Neuronal stem cell (in vitro differentiated cells): Measurements from ENCODE around the gene HMOX2.

Experiments
- DNase-seq: peaks from one replicate; pipeline ENCODE4 v3.0.0-alpha.2; 2013; ENCODE audit warnings: low spot score
- H2AFZ ChIP-seq: one replicate; pipeline ENCODE4 v1.6.1; 2013; ENCODE audit warnings: mild to moderate bottlenecking, low read length, inconsistent platforms
- H2AK5ac ChIP-seq: 2 replicates; pipeline ENCODE4 v1.6.1; 2013; ENCODE audit warnings: low read depth, mild to moderate bottlenecking, inconsistent platforms, low read length, moderate library complexity, mixed read lengths
- H2BK120ac ChIP-seq: 2 replicates; pipeline ENCODE4 v1.6.1; 2013; ENCODE audit warnings: low read depth, mild to moderate bottlenecking, inconsistent platforms, low read length, moderate library complexity, mixed read lengths
- H2BK12ac ChIP-seq: one replicate; pipeline ENCODE4 v1.6.1; 2013; ENCODE audit warnings: low read length, inconsistent platforms
- H2BK15ac ChIP-seq: 2 replicates; pipeline ENCODE4 v1.6.1; 2013; ENCODE audit warnings: mild to moderate bottlenecking, low read length, inconsistent platforms, mixed read lengths
- H2BK5ac ChIP-seq: one replicate; pipeline ENCODE4 v1.6.1; 2013; ENCODE audit warnings: inconsistent platforms, mild to moderate bottlenecking, low read length, moderate library complexity
- H3K14ac ChIP-seq: one replicate; pipeline ENCODE4 v1.6.1; 2013; ENCODE audit warnings: low read length, inconsistent platforms
- H3K18ac ChIP-seq: 2 replicates; pipeline ENCODE4 v1.6.1; 2013; ENCODE audit warnings: low read length, inconsistent platforms
- H3K23ac ChIP-seq: 2 replicates; pipeline ENCODE4 v1.6.1; 2013; ENCODE audit warnings: low read depth, mild to moderate bottlenecking, mixed read lengths, low read length, inconsistent platforms; ENCODE audit not compliant: poor library complexity
- H3K27ac ChIP-seq: replicated peaks from 3 replicates; pipeline ENCODE4 v1.5.1; 2013; ENCODE audit warnings: low read length, inconsistent platforms
- H3K27me3 ChIP-seq, 3 experiments: 2 replicates each; pipeline ENCODE4 v1.6.1; 2013; ENCODE audit warnings: low read length in 3 of 3, mild to moderate bottlenecking in 2 of 3, inconsistent platforms in 1 of 3, low read depth in 1 of 3, mixed read lengths in 1 of 3, moderate library complexity in 1 of 3; ENCODE audit not compliant: control insufficient read depth in 3 of 3, insufficient read depth in 3 of 3
- H3K36me3 ChIP-seq, 2 donors: replicated peaks in 1 of 2; 2 replicates each; pipeline ENCODE4 v1.6.1; 2013; ENCODE audit warnings: low read length in 2 of 2; ENCODE audit not compliant: control insufficient read depth in 2 of 2, insufficient read depth in 2 of 2
- H3K4ac ChIP-seq: 2 replicates; pipeline ENCODE4 v1.6.1; 2013; ENCODE audit warnings: inconsistent platforms, mild to moderate bottlenecking, low read length, moderate library complexity
- H3K4me1 ChIP-seq, 2 donors: 1 replicate in 1 of 2; 2 replicates in 1 of 2; pipeline ENCODE4 v1.6.1; 2013; ENCODE audit warnings: low read length in 2 of 2, low read depth in 1 of 2; ENCODE audit not compliant: control insufficient read depth in 2 of 2, insufficient read depth in 1 of 2
- H3K4me2 ChIP-seq: one replicate; pipeline ENCODE4 v1.6.1; 2013; ENCODE audit warnings: mild to moderate bottlenecking, low read length, inconsistent platforms; ENCODE audit not compliant: insufficient read depth, poor library complexity, severe bottlenecking
- H3K4me3 ChIP-seq, 2 donors: 2 replicates each; pipeline ENCODE4 v1.5.1; 2013; ENCODE audit warnings: low read length in 2 of 2, mild to moderate bottlenecking in 2 of 2, inconsistent platforms in 1 of 2, moderate library complexity in 1 of 2
- H3K79me1 ChIP-seq: one replicate; pipeline ENCODE4 v1.6.1; 2013; ENCODE audit warnings: low read depth, mild to moderate bottlenecking, inconsistent platforms, low read length, moderate library complexity
- H3K9ac ChIP-seq: one replicate; pipeline ENCODE4 v1.6.1; 2013; ENCODE audit warnings: mild to moderate bottlenecking, low read depth, low read length, inconsistent platforms; ENCODE audit not compliant: poor library complexity
- H3K9me3 ChIP-seq, 2 donors: replicated peaks in 1 of 2; 2 replicates each; pipeline versions ENCODE3 to v1.6.1; 2013; ENCODE audit warnings: low read length in 2 of 2, mild to moderate bottlenecking in 2 of 2, inconsistent platforms in 1 of 2, low read depth in 1 of 2, mixed read lengths in 1 of 2, moderate library complexity in 1 of 2; ENCODE audit not compliant: control insufficient read depth in 2 of 2, insufficient read depth in 1 of 2
- H4K8ac ChIP-seq: one replicate; pipeline ENCODE4 v1.6.1; 2013; ENCODE audit warnings: low read depth, mild to moderate bottlenecking, inconsistent platforms, low read length, moderate library complexity
- H4K91ac ChIP-seq: one replicate; pipeline ENCODE4 v1.6.1; 2013; ENCODE audit warnings: low read length, low read depth, mild to moderate bottlenecking, inconsistent platforms; ENCODE audit not compliant: poor library complexity
- WGBS, 2 donors: extraction: QIAGEN DNeasy Blood & Tissue Kit; methylation state at CpG; one replicate each; pipeline ENCODE4 v1.1.7; 2013; ENCODE audit warnings: missing lambda C conversion rate in 2 of 2, mixed read lengths in 1 of 2; ENCODE audit not compliant: insufficient read length in 2 of 2, insufficient replicate concordance in 1 of 2; ENCODE audit errors: extremely low coverage in 2 of 2; 5-methylcytosine and 5-hydroxymethylcytosine counted together

Gene HMOX2

DNA sequence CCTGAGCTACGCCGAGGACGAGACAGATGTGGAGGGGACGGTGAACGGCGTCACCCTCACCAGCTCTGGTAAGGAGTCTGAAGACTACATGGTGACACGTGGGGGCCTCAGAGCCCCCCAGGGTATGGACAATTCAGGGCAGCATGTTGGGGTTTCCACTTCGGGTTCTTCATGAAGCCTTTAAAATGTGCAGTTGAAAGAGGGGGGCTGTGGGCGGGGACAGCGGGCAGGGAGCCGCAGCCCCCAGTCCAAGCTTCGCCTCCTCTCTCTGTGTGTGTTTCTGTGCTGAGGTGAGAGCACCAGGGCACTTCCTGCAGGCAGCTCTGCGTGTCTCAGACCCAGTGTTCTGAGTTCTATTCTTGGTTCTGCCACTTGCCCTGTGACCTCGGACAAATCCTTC is 25.8 kb upstream of the HMOX2 start:
- H2BK15ac ChIP-seq: no peak overlapping the region
- H3K4me3 ChIP-seq: no peak overlapping the region
- H3K79me1 ChIP-seq: peaks cover 3% of the 10 kb centered on the region
- no peak overlapping the region for H3K4ac ChIP-seq
- no peak for DNase-seq
- H2BK5ac ChIP-seq: no peak overlapping the region
- no peak overlapping the region for H3K9ac ChIP-seq
- H3K36me3 ChIP-seq: peaks cover 37 to 92% of the 10 kb centered on the region in 2 donors
- H3K27me3 ChIP-seq: no peaks in the 10 kb centered on the region
- H4K8ac ChIP-seq: no peak overlapping the region
- no peak overlapping the region for H2AFZ ChIP-seq
- no peak overlapping the region for H2BK120ac ChIP-seq
- H3K18ac ChIP-seq: no peak overlapping the region
- no peak overlapping the region for H3K4me2 ChIP-seq
- H3K14ac ChIP-seq: peak overlapping the region; percentile 8
- no CpG with 5 or more reads among the region's 14 CpGs for WGBS, 2 donors
- H3K4me1 ChIP-seq: peaks cover 0 to 2% of the 10 kb centered on the region in 2 donors
- no peak overlapping the region for H4K91ac ChIP-seq
- no peak overlapping the region for H3K23ac ChIP-seq
- no peak overlapping the region for H3K27ac ChIP-seq
- H3K9me3 ChIP-seq: no peaks in the 10 kb centered on the region
- H2BK12ac ChIP-seq: no peak overlapping the region
- no peak overlapping the region for H2AK5ac ChIP-seq

GRCh38 chr16:4450931-4451519 is 25.2 kb upstream of the HMOX2 start:
- no CpG with 5 or more reads among the region's 14 CpGs for WGBS, 2 donors
- Histone ChIP-seq H3K18ac (no peak overlapping the region), H3K79me1 (peaks cover 3% of the 10 kb centered on the region), H3K4me3 (no peak overlapping the region), H3K4ac (no peak overlapping the region), H3K9me3 (no peaks in the 10 kb centered on the region), H2BK120ac (no peak overlapping the region), H2AK5ac (no peak overlapping the region), H2BK5ac (no peak overlapping the region), H3K27ac (no peak overlapping the region), H4K91ac (no peak overlapping the region), H3K27me3 (no peaks in the 10 kb centered on the region), H3K36me3 (peaks cover 40 to 93% of the 10 kb centered on the region in 2 donors), H4K8ac (no peak overlapping the region), H3K4me2 (no peak overlapping the region), H3K4me1 (peaks cover 0 to 2% of the 10 kb centered on the region in 2 donors), H2BK12ac (no peak overlapping the region), H2AFZ (no peak overlapping the region), H3K9ac (no peak overlapping the region), H3K23ac (no peak overlapping the region), H3K14ac (peak overlapping the region; percentile 8), H2BK15ac (no peak overlapping the region)
- DNase-seq: no peak

DNA sequence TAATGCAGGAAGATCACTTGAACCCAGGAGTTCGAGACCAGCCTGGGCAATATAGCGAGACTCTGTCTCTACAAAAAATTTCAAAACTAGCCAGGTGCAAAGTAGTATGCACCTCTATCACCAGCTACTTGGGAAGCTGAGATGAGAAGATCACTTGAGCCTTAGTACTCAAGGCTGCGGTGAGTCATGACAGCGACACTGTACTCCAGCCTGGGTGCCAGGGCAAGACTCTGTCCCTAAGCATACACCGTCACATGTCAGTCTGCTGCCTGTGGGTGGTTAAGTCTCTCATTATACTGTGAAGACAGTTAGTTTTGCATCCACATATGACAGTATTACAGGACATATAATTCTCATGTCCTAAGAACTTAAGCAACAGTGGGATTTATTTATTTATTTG is 23.5 kb upstream of the HMOX2 start:
- H3K27ac ChIP-seq: no peak overlapping the region
- H3K4me1 ChIP-seq: peaks cover 0 to 2% of the 10 kb centered on the region in 2 donors
- WGBS, 2 donors: no CpG with 5 or more reads among the region's 5 CpGs
- H2AFZ ChIP-seq: no peak overlapping the region
- no peaks in the 10 kb centered on the region for H3K9me3 ChIP-seq
- no peak overlapping the region for H3K4me2 ChIP-seq
- no peak overlapping the region for H3K18ac ChIP-seq
- no peak overlapping the region for H3K9ac ChIP-seq
- no peak overlapping the region for H3K4ac ChIP-seq
- H3K27me3 ChIP-seq: no peaks in the 10 kb centered on the region
- H4K91ac ChIP-seq: no peak overlapping the region
- H3K14ac ChIP-seq: no peak overlapping the region
- no peak overlapping the region for H4K8ac ChIP-seq
- no peak overlapping the region for H2AK5ac ChIP-seq
- H2BK5ac ChIP-seq: no peak overlapping the region
- H3K79me1 ChIP-seq: peaks cover 3% of the 10 kb centered on the region
- DNase-seq: no peak
- no peak overlapping the region for H2BK120ac ChIP-seq
- H2BK15ac ChIP-seq: no peak overlapping the region
- H3K23ac ChIP-seq: no peak overlapping the region
- H2BK12ac ChIP-seq: no peak overlapping the region
- peaks cover 35 to 92% of the 10 kb centered on the region in 2 donors for H3K36me3 ChIP-seq
- H3K4me3 ChIP-seq: no peak overlapping the region

DNA sequence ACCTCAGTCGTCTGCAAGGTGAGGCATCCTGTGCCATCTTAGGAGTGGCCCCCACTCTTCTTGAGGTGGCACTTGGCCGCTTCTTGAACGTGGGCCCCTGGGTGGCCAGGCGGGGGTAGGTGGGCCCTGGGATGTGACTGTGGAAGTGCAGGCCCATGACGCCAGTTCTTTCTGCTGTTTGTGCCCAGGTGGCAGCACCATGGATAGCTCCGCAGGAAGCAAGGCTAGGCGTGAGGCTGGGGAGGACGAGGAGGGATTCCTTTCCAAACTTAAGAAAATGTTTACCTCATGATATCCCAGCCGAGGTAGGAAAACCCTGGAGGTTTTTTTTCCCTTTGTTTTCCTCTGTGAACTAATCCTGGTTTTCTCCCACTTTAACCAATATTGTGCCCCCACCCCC is 21.6 kb upstream of the HMOX2 start:
- Histone ChIP-seq H3K23ac (no peak overlapping the region), H2BK12ac (no peak overlapping the region), H3K27me3 (no peaks in the 10 kb centered on the region), H3K9ac (no peak overlapping the region), H2BK5ac (no peak overlapping the region), H3K9me3 (no peaks in the 10 kb centered on the region), H3K14ac (no peak overlapping the region), H3K4ac (no peak overlapping the region), H3K27ac (no peak overlapping the region), H4K8ac (no peak overlapping the region), H3K4me1 (peaks cover 0 to 2% of the 10 kb centered on the region in 2 donors), H2AFZ (no peak overlapping the region), H3K4me3 (no peak overlapping the region), H2BK120ac (no peak overlapping the region), H3K79me1 (peaks cover 3% of the 10 kb centered on the region), H2BK15ac (no peak overlapping the region), H4K91ac (no peak overlapping the region), H2AK5ac (no peak overlapping the region), H3K18ac (no peak overlapping the region), H3K36me3 (peaks cover 27 to 92% of the 10 kb centered on the region in 2 donors), H3K4me2 (no peak overlapping the region)
- no CpG with 5 or more reads among the region's 9 CpGs for WGBS, 2 donors
- no peak for DNase-seq
